ENCODE measurements around the gene ERBIN. TPM values are rescaled to one million over a fixed set of nuclear protein-coding genes. Genes with fewer than 3 reads are reported as not detected.
A peak's percentile ranks its signal among the peaks of the same experiment; 100 is the strongest.

Gene ERBIN
- total RNA-seq, 1 experiment from 2014 or later = 38.9 TPM

DNA sequence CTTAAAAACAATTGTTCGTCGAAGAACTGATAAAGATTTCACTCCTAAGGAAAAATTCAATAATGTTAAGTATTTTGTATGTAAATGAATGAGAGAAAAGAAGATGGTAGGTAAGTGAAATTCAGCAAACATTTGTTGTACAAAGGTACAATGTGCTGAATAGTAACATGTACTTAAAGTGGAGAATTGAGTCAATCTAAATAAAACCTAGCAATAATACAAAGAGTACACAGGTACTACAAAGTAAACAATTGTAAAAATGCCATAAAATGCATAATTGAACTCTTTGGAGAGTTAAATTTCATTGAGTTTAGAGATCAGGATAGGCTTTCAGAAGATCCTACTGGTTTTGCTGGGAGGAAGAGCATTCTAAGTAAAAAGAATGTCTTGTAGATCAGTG lies 82.9 kb downstream of the ERBIN start:
- 0 out of 2 replicates have a peak overlapping the region, but pooled peaks have one; percentile 20 for H3K27ac ChIP-seq (ENCODE audit: low read length)
- no TSS peak for BruUV-seq (replicated peaks)
- no peak overlapping the region for H3K9ac ChIP-seq (ENCODE audit: low read length)
- H3K4me2 ChIP-seq (ENCODE audit: low read length) = no peak overlapping the region
- peak; percentile 22 for DNase-seq
- POLR2A ChIA-PET (ENCODE audit: unreplicated experiment) = no interaction called here
- H3F3A ChIP-seq (ENCODE audit: low read length, unreplicated experiment) = no peaks in the 10 kb centered on the region
- peaks cover 15% of the 10 kb centered on the region for H3K79me2 ChIP-seq (ENCODE audit: low read length)
- CTCF ChIA-PET = no interaction called here
- H3K9me3 ChIP-seq (ENCODE audit: low read length) = no peaks in the 10 kb centered on the region
- no peaks in the 10 kb centered on the region for H3K27me3 ChIP-seq (ENCODE audit: low read length)
- no peaks in the 10 kb centered on the region for H3K9me2 ChIP-seq (replicated peaks; ENCODE audit: low read length)
- H2AFZ ChIP-seq (ENCODE audit: low read length) = no peak overlapping the region
- 0 out of 2 replicates have a peak, but pooled peaks cover 3% of the 10 kb centered on the region for H4K20me1 ChIP-seq (ENCODE audit: low read length)
- H3K4me1 ChIP-seq (ENCODE audit: insufficient read depth, low read length) = peaks cover 18% of the 10 kb centered on the region; the same call in 1 of the 2 replicates
- H3K36me3 ChIP-seq (ENCODE audit: low read depth, low read length) = no peaks in the 10 kb centered on the region
- ATAC-seq = peak; percentile 59
- TF ChIP-seq CTCF (conservative IDR thresholded peaks at IDR 0.05; ENCODE audit: low read depth, low read length) = no peak
- no peak for TF ChIP-seq EZH2phosphoT487 (IDR thresholded peaks at IDR 0.05; ENCODE audit: borderline replicate concordance, low read length)
- H3K4me3 ChIP-seq (ENCODE audit: low read length) = no peak overlapping the region
- intact Hi-C loops (cut with micrococcal nuclease) = no loop called here

DNA sequence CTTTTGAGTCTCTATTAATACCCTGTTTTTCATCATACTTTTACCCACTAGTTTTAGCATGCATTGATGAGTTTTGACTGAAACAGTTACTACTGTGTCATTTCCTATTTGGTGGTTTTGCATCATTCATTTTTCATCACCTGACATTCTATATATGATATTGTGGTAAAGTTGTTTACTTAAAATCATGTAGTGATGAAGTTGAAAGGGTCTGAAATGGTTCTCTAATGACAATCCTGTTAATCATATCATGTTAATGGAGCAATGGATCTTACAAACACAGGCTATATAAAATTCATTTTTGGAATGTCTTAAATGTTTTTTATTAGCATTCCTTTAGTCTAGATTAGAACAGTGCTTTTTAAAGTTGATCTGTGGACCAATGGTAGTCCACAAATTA lies 84.1 kb downstream of the ERBIN start:
- ChIA-PET POLR2A (ENCODE audit: unreplicated experiment) (no interaction called here), CTCF (no interaction called here)
- intact Hi-C loops (cut with micrococcal nuclease) = no loop called here
- no peak for TF ChIP-seq EZH2phosphoT487 (IDR thresholded peaks at IDR 0.05; ENCODE audit: borderline replicate concordance, low read length)
- no peak for TF ChIP-seq CTCF (conservative IDR thresholded peaks at IDR 0.05; ENCODE audit: low read depth, low read length)
- TF ChIP-seq EZH2 (IDR thresholded peaks at IDR 0.05; ENCODE audit: low read length, unreplicated experiment) = no peak
- DNase-seq (peak; percentile 2), ATAC-seq (peak; percentile 34; the same call in 1 of the 2 replicates)
- no peak overlapping the region for H3K9ac ChIP-seq (ENCODE audit: low read length)
- H3K36me3 ChIP-seq (ENCODE audit: low read depth, low read length) = no peaks in the 10 kb centered on the region
- H3K27me3 ChIP-seq (ENCODE audit: low read length) = no peaks in the 10 kb centered on the region
- no peaks in the 10 kb centered on the region for H3K9me2 ChIP-seq (replicated peaks; ENCODE audit: low read length)
- H3K27ac ChIP-seq (ENCODE audit: low read length) = no peak overlapping the region
- no peaks in the 10 kb centered on the region for H3K9me3 ChIP-seq (ENCODE audit: low read length)
- H3K4me2 ChIP-seq (ENCODE audit: low read length) = no peak overlapping the region
- H4K20me1 ChIP-seq (ENCODE audit: low read length) = 0 out of 2 replicates have a peak, but pooled peaks cover 3% of the 10 kb centered on the region
- H3K4me3 ChIP-seq (ENCODE audit: low read length) = no peak overlapping the region
- no peak overlapping the region for H2AFZ ChIP-seq (ENCODE audit: low read length)
- H3F3A ChIP-seq (ENCODE audit: low read length, unreplicated experiment) = no peaks in the 10 kb centered on the region
- BruUV-seq (replicated peaks) = no TSS peak
- H3K79me2 ChIP-seq (ENCODE audit: low read length) = peaks cover 15% of the 10 kb centered on the region
- peaks cover 18% of the 10 kb centered on the region; the same call in 1 of the 2 replicates for H3K4me1 ChIP-seq (ENCODE audit: insufficient read depth, low read length)

GRCh38 chr5:66012271-66012670 lies 85.9 kb downstream of the ERBIN start:
- CTCF ChIA-PET = no interaction called here

More at GRCh38 chr5:66012271-66012670, 85.9 kb downstream of the ERBIN start:
- Histone ChIP-seq H4K20me1 (ENCODE audit: low read length) (0 out of 2 replicates have a peak, but pooled peaks cover 3% of the 10 kb centered on the region), H3K27me3 (ENCODE audit: low read length) (no peaks in the 10 kb centered on the region), H3K4me2 (ENCODE audit: low read length) (no peak overlapping the region), H3K9me3 (ENCODE audit: low read length) (no peaks in the 10 kb centered on the region), H3K9ac (ENCODE audit: low read length) (no peak overlapping the region), H3K4me1 (ENCODE audit: insufficient read depth, low read length) (peaks cover 18% of the 10 kb centered on the region; the same call in 1 of the 2 replicates), H3K27ac (ENCODE audit: low read length) (no peak overlapping the region), H3K36me3 (ENCODE audit: low read depth, low read length) (no peaks in the 10 kb centered on the region), H2AFZ (ENCODE audit: low read length) (no peak overlapping the region), H3K9me2 (replicated peaks; ENCODE audit: low read length) (no peaks in the 10 kb centered on the region), H3K79me2 (ENCODE audit: low read length) (peaks cover 15% of the 10 kb centered on the region), H3F3A (ENCODE audit: low read length, unreplicated experiment) (no peaks in the 10 kb centered on the region), H3K4me3 (ENCODE audit: low read length) (no peak overlapping the region)
- ATAC-seq (no peak), DNase-seq (no peak)
- TF ChIP-seq CTCF (conservative IDR thresholded peaks at IDR 0.05; ENCODE audit: low read depth, low read length) (no peak), EZH2 (IDR thresholded peaks at IDR 0.05; ENCODE audit: low read length, unreplicated experiment) (no peak), EZH2phosphoT487 (IDR thresholded peaks at IDR 0.05; ENCODE audit: borderline replicate concordance, low read length) (no peak)
- no TSS peak for BruUV-seq (replicated peaks)
- intact Hi-C loops (cut with micrococcal nuclease) = no loop called here
- POLR2A ChIA-PET (ENCODE audit: unreplicated experiment) = no interaction called here

Measured in PC-3 (cell line).